Activated T-helper 1 cell treated with Interleukin-2 at 50 U/mL for 16 hours (primary cell): ENCODE measurements around the gene TRAF1.
A peak's percentile ranks its signal among the peaks of the same experiment; 100 is the strongest.

ENCODE experiments used
- DNase-seq: peaks from one replicate; pipeline ENCODE4 v3.0.0-alpha.2; 2020; ENCODE audit warnings: low read depth

The TRAF1 gene

DNA sequence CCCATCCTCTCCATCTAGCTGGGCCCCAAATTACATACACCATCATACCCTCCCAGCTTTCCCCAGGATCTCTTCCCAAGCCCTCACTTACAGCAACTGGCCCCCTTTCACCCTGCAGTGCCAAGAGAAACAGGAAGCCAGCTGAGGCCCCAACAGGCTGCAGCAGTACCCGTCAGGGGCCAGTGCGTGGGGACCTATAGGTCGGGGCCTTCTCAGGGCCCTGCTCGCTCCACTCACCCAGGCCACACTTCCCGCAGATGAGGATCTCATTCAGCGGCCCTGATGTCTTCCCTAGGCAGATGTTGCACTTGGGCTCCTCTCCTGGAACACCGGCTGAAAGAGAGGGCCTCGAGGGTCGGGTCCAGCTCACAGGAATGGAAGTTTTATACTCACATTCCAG, 56.4 kb downstream of the TRAF1 start:
- DNase-seq: no peak

GRCh38 chr9:120869726-120870125, 56.9 kb downstream of the TRAF1 start:
- no peak for DNase-seq

DNA sequence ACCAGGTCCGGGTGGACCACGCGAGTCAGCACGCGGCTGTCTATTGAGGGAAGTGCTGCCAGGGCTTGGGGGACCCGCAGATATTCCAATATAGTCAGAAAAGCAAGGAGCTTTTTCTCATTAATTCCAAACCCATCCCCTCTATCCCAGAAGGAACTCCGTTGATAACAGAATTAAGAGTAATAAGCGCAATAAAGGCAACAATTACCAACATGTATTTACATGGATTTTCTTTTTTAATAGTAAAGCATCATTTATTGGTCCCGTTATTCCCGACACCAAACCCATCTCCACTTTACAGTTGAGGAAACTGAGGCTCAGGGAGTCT, 57.3 kb downstream of the TRAF1 start:
- no peak for DNase-seq

- peak; percentile 94 for DNase-seq
These were observed 57.8 kb downstream of the TRAF1 start for GRCh38 chr9:120868676-120869359.

GRCh38 chr9:120868339-120868675, 58.3 kb downstream of the TRAF1 start:
- DNase-seq: no peak

GRCh38 chr9:120867676-120868338, 58.8 kb downstream of the TRAF1 start:
- DNase-seq: no peak

DNA sequence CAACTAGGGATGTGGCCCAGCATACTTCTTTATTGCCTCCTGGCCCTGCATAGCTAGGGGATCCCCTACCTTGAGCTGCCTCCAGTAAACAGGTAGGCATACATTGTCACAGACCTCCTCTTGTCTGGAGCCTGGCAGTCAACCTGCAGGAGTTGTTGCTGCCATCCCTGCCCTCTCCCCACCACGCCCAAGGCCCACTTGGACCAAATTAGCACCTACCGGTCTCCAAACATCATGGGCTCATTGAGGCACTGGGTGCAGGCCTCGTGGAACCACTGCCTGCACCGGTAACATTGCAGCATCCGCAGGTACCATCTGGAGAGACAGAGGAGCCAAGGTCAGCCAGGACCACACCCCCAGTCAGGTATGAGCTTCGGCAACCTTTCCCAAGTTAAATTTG, 59.9 kb downstream of the TRAF1 start:
- DNase-seq: no peak

DNA sequence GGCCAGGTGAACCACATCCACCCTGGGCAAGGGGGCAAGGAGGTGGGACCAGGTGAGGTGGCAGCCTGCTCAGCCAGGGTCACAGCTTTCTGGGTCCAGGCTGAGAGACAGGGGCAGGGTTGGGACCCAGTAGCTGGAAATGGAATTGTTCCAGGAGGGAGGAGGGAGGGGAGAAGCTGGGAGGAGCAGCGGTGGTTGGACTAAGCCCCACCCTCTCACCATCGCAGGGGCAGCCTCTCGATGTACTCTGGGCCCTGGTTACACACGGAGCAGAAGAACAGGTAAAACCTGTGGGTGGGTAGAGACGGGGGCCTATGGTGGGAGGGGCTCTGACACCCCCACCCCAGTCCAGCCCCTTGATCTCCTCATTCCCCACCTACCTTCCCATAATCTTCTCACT, 60.8 kb downstream of the TRAF1 start:
- no peak for DNase-seq

DNA sequence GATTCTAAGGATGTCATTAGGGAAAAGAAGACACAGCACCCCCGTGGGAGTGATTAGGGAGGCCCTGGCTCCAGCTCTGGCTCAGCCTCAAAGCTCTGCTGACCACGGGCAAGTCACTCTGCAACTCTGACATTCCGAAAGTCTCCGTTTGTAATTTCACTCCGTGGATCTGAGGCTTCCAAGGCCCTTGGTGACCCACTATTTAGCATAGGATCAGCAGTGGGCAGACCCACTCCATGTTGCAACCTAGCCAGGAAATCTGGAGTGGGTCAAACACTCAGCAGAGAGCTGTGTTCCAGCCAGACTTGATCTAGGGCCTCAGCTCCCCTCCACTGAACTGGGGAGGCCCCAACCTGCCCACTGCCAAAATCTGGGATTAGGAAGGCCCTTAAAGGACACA, 61.4 kb downstream of the TRAF1 start:
- DNase-seq: no peak

DNA sequence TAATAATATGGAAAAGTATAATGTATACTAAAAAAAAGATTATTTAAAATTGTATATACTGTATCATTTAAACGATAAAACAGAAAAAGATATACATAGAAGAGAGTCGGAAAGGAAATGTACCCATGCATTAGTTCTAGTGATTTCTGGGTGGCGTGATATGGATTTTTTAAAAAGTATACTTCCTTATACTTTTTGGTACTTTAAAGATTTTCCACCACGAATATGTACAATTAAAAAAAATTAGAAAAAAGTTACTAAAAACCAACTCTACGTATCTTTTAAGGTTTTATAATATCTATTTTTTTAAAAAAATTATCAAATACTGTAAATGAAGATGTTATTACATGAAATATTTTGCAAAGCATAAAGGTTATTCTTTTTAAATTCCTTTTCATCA, 61.9 kb downstream of the TRAF1 start:
- no peak for DNase-seq

DNA sequence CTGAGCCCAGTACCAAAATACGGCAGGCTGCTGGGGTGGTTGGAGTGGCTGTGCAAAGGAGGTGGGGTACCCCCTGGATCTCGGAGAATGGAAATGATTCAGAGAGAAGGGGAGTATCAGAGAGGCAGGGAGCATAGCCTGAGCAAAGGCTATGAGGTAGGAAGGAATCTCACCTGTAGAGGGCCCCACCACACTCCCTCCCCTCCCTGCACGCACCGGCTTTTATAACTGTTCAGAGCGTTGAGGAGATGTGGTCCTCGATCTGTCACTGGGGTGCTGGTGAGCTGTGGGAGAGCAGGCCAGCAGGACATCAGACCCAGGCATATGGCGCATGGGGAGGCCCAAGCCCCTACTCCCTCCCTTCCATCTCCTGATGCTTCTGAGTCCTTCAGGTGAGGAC, 62.8 kb downstream of the TRAF1 start:
- no peak for DNase-seq

- no peak for DNase-seq
These were observed 64.1 kb downstream of the TRAF1 start for GRCh38 chr9:120862452-120862851.

DNA sequence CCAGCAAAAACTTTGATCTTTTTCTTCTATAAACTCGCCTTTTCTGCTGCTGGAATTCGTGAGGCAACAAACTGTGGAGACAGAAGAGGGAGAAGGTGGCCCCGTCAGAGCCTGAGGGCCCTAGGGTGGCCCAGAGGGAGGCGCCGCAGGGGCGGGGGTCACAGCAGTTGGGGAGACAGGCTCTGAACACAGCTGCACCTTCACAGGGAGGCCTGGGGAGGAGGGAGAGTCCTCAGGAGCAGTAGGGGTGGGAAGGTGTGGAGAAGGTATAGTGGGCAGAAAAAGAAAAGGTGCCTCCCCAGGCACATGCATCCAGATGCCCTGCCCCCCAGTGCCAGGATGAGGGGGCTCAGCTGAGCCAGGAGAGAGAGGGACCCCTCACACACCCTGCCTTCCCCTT, 64.7 kb downstream of the TRAF1 start:
- no peak for DNase-seq

GRCh38 chr9:120860083-120860482, 66.5 kb downstream of the TRAF1 start:
- DNase-seq: no peak

- no peak for DNase-seq
These were observed 67.2 kb downstream of the TRAF1 start for GRCh38 chr9:120859361-120859760.

- no peak for DNase-seq
These were observed 68.7 kb downstream of the TRAF1 start for GRCh38 chr9:120857902-120858301.

DNA sequence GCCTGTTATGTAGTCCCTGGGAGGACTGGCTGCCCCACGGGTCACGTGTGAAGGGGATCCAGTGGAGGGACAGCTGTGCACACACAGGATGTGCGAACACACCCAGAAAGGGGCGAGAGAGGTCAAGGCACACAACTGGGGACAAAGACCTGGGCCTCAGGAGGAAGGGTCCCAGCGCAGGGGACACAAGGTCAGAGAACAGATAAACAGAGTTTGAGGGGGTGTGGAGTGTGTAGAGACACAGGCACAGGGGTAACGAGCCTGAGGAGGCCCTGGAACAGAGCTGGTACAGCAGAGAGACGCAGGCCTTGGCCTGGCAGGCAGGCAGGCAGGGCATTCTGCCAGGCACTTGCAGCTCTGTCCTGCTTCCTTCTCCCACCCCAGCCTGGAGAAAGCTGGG, 69.1 kb downstream of the TRAF1 start:
- DNase-seq: no peak

- no peak for DNase-seq
These were observed 69.9 kb downstream of the TRAF1 start for GRCh38 chr9:120856700-120857099.

DNA sequence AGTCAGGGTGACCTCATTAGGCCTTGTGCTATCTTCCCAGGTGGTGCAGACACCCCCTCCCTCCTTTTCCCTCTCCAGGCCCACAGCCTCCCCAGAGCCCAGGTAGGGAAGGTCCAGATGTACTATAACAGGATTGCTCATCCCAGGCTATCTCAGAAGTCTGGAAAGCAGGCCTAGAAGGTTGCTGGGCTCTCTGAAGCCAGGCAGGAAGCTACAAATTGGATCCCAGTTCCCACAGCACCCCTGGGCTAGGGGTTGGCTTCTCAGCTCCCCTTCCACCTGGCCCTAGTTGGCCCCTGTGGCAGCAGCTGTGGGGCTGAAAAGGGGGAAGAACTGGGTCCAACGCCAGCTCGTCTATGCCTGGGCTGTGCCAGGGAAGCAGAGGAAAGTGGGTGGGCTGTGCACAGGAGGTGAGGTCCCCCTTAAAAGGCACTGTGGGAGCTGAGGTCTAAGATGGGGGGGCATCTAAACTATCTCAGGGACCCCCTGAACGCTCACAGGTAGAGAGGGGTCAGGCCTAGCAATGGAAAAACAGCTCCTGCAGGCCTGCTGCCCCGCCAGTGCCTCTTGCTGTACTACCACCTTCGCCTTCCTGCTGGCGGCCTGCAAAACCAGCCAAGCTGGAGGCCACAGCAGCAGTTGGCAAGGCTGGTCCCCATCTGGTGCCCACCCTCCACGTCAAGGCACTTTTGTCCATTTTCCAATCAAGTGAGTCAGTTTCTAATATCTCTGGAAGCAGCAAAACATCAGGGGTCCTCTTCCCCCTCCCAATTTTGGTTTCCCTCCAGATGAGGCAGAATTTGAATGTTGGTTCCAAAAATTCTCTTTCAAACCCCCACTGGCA, 70.5 kb downstream of the TRAF1 start:
- DNase-seq: no peak

DNA sequence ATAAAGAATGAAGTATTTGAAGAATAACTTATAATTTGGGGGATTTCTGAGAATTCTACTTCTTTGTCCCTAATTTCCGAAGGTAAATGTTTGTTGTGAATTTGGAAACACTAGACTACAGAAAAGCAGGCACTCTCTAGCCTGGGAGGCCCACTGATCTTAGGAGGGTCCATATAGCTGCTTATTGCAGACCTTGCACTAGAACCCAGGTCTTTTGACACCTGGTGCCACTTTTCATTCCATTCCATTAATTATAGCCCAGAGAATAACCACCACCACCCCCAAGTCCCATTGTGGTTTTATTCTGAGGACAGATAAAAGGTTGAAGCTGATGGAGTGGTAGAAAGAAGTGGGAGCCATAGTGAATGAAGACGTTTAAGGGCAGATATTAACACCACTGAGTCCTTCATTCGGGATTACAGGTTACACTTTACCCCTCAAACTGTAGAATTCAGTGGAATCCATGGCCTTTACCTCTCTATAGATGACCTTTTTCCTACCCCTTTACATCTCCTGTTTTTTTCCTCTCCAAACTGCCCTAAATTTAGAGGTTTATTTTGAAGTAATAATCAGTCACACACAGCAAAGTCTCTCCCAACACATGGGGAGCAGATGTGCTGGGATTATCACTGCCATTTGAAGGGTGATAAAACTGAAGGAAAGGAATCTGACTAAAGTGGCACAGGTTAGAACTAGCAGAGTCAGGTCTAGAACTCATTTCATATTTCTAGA, 71.8 kb downstream of the TRAF1 start:
- DNase-seq: no peak

GRCh38 chr9:120853198-120853597, 73.4 kb downstream of the TRAF1 start:
- DNase-seq: no peak
